ENCODE data around the gene RRN3.
"Not testable (repeated sequence)": the region's sequence is repeated elsewhere in the genome, so short reads cannot be mapped to it uniquely, and the experiment has no call there.

RRN3 gene, protein sequence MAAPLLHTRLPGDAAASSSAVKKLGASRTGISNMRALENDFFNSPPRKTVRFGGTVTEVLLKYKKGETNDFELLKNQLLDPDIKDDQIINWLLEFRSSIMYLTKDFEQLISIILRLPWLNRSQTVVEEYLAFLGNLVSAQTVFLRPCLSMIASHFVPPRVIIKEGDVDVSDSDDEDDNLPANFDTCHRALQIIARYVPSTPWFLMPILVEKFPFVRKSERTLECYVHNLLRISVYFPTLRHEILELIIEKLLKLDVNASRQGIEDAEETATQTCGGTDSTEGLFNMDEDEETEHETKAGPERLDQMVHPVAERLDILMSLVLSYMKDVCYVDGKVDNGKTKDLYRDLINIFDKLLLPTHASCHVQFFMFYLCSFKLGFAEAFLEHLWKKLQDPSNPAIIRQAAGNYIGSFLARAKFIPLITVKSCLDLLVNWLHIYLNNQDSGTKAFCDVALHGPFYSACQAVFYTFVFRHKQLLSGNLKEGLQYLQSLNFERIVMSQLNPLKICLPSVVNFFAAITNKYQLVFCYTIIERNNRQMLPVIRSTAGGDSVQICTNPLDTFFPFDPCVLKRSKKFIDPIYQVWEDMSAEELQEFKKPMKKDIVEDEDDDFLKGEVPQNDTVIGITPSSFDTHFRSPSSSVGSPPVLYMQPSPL

GRCh38 chr16:15093955-15094827 lies at the start of gene RRN3:
TSS of gene RRN3 (minus strand) at chr16:15094272. CDS start at chr16:15094233, 39 bp downstream.
- peak; percentile 89 for DNase-seq (ENCODE audit: low spot score)

DNA sequence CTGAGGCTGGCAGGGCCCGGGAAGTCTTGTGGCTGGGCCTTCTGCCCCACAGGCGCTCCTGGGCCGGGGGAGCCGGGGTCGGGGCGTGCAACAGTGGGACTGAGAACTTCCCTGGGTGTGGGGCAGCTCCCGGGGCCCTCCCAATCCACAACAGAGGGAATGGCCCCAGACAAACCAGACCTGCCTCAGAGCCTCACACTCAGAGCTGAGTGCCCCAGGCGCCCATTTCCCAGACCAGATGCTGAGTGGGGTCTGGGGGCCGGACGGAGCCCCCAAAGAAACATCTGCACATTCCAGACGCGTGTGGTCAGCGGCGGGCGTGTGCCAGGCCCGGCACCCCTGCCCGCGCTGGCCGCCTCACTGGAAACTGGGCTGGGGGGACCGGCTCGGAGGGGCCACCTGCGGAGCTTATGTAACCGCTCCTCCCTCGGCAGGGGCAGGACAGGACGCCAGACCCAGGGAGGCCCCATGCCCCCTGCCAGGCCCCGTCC lies 49.6 kb upstream of the RRN3 start:
- not testable (repeated sequence) for DNase-seq (ENCODE audit: low spot score)

DNA sequence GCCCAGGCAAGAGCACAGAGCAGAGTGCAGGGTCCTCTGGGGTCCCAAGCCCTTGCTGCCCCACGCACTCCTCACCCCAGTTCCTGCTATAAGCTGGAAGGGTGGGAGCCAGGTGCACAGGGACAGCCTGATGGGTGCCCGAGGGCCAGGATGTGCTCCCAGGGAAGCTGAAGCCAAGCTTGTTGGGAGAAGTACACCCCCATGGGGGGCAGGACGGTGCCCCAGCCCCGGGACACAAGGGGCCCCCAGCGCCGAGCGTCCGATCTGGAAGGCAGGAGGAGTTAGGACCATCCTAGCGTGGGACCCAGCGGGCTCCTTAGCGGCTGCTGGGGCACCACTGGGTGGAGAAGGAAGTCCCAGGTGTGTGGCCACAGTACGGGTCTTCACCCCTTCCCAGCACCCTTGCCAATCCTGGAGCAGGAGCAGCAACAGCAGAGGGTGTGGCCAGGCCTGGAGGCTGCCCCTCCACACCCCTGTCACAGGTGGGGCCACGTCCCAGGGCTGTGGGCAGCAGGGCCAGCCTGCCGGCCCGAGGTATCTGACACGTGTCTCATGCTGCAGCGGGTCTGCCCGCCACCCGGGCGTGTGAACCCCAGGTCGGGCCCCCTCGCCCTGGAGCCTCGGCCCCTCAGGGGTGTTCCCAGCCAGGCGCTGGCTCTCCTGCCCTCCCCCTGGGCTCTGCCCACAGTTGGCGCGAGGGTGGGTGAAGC lies 49.0 kb upstream of the RRN3 start:
- DNase-seq (ENCODE audit: low spot score) = not testable (repeated sequence)

- not testable (repeated sequence) for DNase-seq (ENCODE audit: low spot score)
Measured at GRCh38 chr16:15142107-15142890, 48.2 kb upstream of the RRN3 start.

GRCh38 chr16:15141586-15141985 lies 47.5 kb upstream of the RRN3 start:
- DNase-seq (ENCODE audit: low spot score) = no peak

DNA sequence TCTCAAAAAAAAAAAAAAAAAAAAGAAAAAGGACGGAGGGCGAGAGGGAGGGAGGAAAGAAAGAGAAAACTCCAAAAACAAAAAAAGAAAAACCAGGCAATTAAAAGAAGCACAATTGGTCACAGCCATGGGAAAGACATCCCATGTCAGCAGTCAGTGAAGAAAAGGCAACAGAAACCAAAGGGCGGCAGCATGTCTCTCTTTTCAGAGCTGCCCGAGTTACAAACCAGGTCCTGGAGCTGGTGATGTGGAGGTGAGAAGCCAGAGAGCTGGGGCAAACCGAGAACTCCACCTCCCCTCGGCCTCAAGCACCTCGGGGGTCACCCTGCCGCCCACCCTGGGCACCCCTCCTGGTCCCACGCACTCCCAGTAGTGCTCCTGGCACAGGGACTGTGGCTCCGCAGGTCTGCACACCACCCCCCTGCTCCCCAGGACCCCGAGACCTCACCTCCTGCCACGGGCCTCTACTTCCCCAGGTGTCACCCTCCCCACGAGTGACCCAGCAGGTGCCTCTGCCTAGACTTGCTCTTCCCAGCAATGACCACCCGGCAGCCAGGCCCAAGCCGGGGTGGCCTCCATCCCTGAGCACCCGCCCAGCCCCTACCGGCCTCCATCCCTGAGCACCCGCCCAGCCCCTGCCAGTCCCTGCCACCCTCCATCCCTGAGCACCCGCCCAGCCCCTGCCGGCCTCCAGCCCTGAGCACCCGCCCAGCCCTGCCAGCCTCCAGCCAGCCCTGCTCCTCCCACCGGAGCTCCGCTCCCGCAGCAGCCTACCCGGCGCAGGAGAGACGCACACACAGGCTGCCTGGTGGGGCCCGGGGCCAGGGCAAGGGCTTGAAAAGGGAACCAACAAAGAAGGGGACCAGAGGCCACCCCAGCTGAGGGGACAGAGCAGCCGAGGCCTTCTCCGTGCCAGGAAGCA lies 46.6 kb upstream of the RRN3 start:
- DNase-seq (ENCODE audit: low spot score) = not testable (repeated sequence)

- not testable (repeated sequence) for DNase-seq (ENCODE audit: low spot score)
Measured at GRCh38 chr16:15137514-15137913, 43.4 kb upstream of the RRN3 start.

DNA sequence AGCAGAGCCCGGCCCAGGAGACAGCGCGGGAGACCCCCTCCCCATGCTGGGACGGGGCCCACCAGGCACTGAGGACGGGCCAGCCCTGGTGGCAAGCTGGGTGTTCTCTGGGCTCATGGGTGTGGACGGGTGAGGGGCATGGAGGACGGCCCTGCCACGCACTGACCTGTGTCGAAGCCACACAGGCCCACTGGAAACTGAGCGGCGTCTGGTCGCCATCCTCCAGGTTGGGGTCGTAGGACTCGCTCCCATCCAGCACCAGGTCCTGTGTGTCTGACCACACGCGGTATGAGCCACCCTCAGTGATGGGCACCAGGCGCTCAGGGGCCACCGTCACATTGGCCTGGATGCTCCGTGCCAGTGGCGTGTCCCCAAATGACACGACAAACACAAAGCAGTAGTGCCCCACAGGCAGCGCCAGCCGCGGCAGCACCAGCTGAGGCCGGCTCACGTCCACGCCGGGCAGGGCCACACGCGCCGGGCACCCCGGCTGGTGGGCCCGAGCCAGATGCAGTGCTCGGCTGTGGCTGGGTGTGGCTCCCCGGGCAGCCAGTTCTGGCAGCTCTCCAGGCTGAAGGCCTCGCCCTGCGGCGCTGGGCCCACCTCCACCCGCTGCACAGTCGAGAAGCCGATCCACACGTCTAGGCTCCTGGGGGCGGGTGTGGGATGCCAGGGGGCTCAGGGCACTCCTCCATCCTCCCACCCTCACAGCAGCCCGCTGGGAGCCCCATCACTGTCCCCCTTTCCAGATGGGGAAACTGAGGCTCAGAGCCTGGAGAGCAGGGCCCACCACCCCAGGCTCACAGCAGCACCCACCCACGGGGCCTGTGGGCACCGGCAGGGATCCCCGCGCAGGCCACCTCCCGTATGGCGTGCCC lies 41.6 kb upstream of the RRN3 start:
- not testable (repeated sequence) for DNase-seq (ENCODE audit: low spot score)

DNA sequence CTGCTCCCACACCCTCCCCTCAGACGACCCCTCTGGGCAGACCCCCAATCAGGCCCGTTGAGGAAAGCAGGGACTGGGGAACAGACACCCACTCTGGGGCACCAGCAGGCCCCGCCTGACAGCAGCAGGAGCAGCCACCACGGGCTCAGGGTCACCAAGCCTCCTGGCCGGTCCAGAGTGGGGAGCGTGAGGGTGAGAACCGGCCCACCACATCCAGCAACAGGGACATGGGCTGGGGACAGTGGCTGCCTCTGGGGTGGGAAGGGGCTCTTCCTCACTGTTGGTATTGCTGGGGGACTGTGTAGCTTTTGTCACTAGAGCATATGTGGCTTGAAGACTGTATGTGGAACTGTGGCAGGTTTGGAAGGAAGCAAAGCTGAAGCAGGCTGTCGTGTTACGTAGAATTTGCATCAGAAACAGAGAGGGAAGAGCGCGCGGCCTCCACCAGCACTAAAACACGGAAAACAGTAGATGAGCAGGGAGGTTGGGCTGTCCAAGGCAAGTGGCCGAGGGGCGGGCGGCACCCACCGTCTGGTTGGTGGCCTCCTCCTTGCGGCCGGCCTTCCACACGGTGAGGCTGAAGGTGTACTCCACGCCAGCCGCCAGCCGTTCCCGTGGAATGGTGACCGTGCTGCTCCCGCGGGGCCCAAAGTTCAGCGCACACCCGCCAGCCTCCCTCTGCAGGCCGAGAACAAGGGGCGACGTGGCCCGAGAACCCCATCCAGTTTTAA lies 40.8 kb upstream of the RRN3 start:
- DNase-seq (ENCODE audit: low spot score) = not testable (repeated sequence)

DNA sequence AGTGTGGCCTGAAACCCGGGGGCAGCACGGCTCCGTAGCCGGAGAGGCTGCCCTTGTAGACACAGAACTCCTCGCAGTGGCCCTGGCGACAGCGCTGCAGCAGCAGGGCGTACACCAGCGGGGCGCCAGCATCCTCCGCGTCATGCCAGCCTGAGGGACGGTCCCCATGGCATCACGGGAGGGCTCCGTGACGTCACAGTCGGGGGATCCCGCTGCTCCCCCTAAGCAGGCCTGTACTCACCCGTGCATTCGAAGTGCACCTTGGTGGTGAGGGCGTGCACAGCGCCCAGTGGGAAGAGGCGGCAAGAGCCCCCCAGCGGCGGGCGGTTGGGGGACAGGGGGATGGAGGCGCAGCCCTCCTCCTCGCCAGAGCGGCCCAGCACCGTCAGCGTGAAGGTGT lies 39.5 kb upstream of the RRN3 start:
- DNase-seq (ENCODE audit: low spot score) = not testable (repeated sequence)

GRCh38 chr16:15132719-15133428 lies 38.8 kb upstream of the RRN3 start:
- not testable (repeated sequence) for DNase-seq (ENCODE audit: low spot score)

DNA sequence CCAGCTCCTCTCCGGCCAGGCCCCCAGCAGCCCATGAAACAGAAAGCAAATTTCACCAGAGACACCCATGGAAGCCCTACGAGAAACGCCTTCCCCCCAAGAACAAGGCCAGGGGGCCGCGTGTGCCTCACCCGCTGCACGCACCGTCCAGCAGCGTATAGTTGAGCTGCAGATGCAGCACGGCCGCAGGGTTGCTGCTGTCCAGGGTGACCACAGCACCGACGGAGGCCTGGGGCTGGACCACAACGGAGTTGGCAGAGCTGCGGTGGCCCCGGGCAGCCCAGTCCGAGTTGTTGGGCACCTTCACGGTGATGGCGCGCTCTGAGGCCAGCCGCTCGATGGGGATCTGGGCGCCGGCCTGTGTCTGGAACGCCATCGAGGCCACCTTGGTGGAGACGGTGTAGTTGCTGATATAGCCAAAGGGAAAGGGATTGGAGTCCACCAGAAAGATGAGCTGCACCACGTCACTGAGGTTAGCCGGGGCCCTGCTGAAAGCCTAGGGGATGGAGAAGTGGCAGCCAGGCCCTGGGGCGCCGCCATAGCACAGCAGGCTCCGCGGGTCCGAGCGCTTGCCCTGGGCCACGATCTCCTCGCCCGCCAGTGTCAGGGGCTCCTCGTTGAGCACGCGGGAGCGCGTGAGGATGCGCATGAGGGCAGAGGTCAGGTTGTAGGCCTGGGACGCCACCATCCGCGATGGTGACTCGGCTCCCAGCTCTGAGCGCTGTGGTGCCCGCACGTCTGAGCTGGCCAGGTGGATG lies 37.0 kb upstream of the RRN3 start:
- not testable (repeated sequence) for DNase-seq (ENCODE audit: low spot score)

GRCh38 chr16:15130256-15130932 lies 36.3 kb upstream of the RRN3 start:
- DNase-seq (ENCODE audit: low spot score) = not testable (repeated sequence)

DNA sequence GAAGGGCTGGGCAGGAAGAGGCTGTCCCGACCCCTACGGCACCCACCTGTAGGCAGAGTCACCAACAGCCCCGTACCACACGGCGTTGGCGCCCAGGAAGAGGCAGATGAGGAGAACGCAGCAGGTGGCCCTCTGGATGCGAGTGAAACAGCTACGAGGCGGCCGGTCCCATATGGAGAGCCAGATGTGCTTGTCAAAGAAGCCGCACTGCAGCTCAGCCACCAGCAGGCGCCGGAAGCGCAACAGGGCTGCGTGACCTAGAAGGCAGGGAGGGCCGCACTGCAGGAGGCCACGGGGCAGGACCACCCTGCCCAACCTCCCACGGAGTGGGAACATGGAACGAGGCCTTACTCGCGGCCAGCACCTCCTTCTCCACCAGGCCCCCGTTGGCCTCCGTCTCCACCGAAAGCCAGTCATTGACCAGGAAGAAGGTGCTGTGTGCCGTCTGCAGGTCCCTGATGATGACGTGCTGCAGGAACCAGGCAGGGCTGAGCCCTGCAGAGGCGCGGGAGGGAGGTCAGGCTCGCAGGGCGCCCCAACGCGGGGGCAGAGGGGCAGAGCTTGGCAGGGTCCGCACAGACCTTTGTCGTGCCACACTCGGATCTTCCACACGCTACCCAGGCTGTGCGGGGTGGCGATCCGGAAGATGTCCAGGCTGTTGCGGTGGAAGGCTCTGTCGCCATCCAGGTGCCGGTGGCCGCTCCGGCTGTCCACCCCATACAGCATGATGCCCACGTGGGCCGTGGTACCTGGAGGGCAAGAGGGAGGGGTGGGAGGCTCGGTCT lies 33.8 kb upstream of the RRN3 start:
- not testable (repeated sequence) for DNase-seq (ENCODE audit: low spot score)

DNA sequence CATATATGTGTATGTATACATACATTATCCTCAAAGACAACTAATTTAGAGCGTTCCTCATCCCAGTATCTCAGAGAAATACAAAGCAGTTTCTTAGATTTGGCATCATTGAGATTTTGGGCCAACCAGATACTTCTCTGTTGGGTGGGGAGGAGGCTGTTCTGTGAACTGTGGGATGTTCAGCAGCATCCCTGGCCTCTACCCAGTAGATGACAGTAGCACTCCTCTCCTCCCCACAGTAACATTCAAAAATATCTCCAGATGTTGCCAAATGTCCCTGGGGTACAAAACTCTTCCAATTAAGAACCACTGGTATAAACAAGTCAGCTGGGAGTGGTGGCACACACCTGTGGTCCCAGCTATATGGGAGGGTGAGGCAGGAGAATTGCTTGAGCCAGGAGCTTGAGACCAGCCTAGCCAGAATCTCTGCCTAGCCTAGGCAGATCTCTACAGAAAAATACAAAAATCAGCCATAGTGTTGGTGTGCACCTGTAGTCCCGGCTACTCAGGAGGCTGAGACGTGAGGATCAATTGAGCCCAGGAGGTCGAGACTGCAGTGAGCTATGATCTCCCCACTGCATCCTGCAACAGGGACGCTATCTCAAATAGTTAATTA lies 6.4 kb upstream of the RRN3 start:
- not testable (repeated sequence) for DNase-seq (ENCODE audit: low spot score)
